ENCODE measurements around the gene L3MBTL1.

DNA sequence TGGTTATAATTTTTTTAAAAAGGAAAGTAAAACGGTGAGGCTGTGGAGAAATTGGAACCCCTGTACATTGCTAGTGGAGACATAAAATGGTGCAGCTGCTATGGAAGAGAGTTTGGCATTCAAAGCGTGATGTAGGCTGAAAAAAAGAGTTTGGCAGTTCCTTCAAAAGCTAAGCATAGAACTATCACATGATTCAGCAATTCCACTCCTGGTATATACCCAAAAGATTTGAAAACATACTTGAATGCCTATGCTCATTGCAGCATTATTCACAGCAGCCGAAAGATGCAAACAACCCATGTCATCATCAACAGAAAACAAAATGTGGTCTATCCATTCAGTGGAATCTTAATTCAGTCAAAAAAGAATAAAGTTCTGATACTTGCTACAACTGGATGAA lies 46.9 kb downstream of the L3MBTL1 start:
- TF ChIP-seq EP300 (IDR thresholded peaks at IDR 0.05; ENCODE audit: low read depth) (no peak), CTCF (IDR thresholded peaks at IDR 0.05) (no peak)
